ENCODE results near the gene FAM32A.

- TF ChIP-seq POLR2A (IDR thresholded peaks at IDR 0.05; ENCODE audit: control extremely low read depth in 1 of 2, low read depth in 2 of 2, low read length in 2 of 2) (no peak), POLR2AphosphoS5 (IDR thresholded peaks at IDR 0.05; ENCODE audit: low read depth, low read length) (no peak)
These were observed 15.1 kb upstream of the FAM32A start for GRCh38 chr19:16170134-16170533.

Measured in H1 (cell line).